ENCODE data around the gene YIPF5.

The YIPF5 gene

GRCh38 chr5:144122081-144122480, 48.4 kb downstream of the YIPF5 start:
- no peak for DNase-seq (ENCODE audit: extremely low spot score)
- no peak for TF ChIP-seq FOXA1 (IDR thresholded peaks at IDR 0.05)
- TF ChIP-seq TARDBP (IDR thresholded peaks at IDR 0.05), result no peak
- TF ChIP-seq ZNF384 (IDR thresholded peaks at IDR 0.05), result no peak
- no peak for TF ChIP-seq SP1 (IDR thresholded peaks at IDR 0.05)
- TF ChIP-seq FOXM1 (IDR thresholded peaks at IDR 0.05; ENCODE audit: borderline replicate concordance), result no peak
- no peak for TF ChIP-seq CTBP1 (IDR thresholded peaks at IDR 0.05; ENCODE audit: borderline replicate concordance)
- ChIA-PET POLR2A (no interaction called here), CTCF (interaction anchor here (1.1 kb wide), 1 partner anchor 95 kb away, joined by 3 read pairs; no protein-coding TSS in a partner anchor)

- no peak for DNase-seq (ENCODE audit: extremely low spot score)
Measured at GRCh38 chr5:144121577-144121976, 48.9 kb downstream of the YIPF5 start.

GRCh38 chr5:144120661-144121180, 49.7 kb downstream of the YIPF5 start:
- CTCF ChIA-PET, result no interaction called here
- DNase-seq (ENCODE audit: extremely low spot score), result no peak
- TF ChIP-seq L3MBTL2 (conservative IDR thresholded peaks at IDR 0.05) (no peak), SUZ12 (IDR thresholded peaks at IDR 0.05) (no peak), FOXK2 (IDR thresholded peaks at IDR 0.05) (no peak), ELF4 (IDR thresholded peaks at IDR 0.05) (no peak), BHLHE40 (IDR thresholded peaks at IDR 0.05; ENCODE audit: borderline replicate concordance) (no peak)
- POLR2A ChIA-PET, result interaction anchor here (0.9 kb wide), 1 partner anchor 17 kb away, joined by 3 read pairs; no protein-coding TSS in a partner anchor

More at GRCh38 chr5:144121577-144121976, 48.9 kb downstream of the YIPF5 start:
- ChIA-PET CTCF (interaction anchor here (1.1 kb wide), 1 partner anchor 94 kb away, joined by 3 read pairs; no protein-coding TSS in a partner anchor), POLR2A (no interaction called here)
- TF ChIP-seq L3MBTL2 (conservative IDR thresholded peaks at IDR 0.05) (no peak), HDGF (IDR thresholded peaks at IDR 0.05; ENCODE audit: borderline replicate concordance) (no peak), NFRKB (IDR thresholded peaks at IDR 0.05) (no peak), ZNF384 (IDR thresholded peaks at IDR 0.05) (no peak), FOXM1 (IDR thresholded peaks at IDR 0.05; ENCODE audit: borderline replicate concordance) (no peak), TARDBP (IDR thresholded peaks at IDR 0.05) (no peak)

- ChIA-PET CTCF (no interaction called here), POLR2A (no interaction called here)
- no peak for DNase-seq (ENCODE audit: extremely low spot score)
- TF ChIP-seq FOXK2 (IDR thresholded peaks at IDR 0.05) (no peak), ELF4 (IDR thresholded peaks at IDR 0.05) (no peak), FOXM1 (IDR thresholded peaks at IDR 0.05; ENCODE audit: borderline replicate concordance) (no peak), LEF1 (IDR thresholded peaks at IDR 0.05; ENCODE audit: borderline replicate concordance) (no peak), SUZ12 (IDR thresholded peaks at IDR 0.05) (no peak), FOXA1 (IDR thresholded peaks at IDR 0.05) (no peak), BHLHE40 (IDR thresholded peaks at IDR 0.05; ENCODE audit: borderline replicate concordance) (no peak), ZNF384 (IDR thresholded peaks at IDR 0.05) (no peak), TARDBP (IDR thresholded peaks at IDR 0.05) (no peak), NFRKB (IDR thresholded peaks at IDR 0.05) (no peak), CTBP1 (IDR thresholded peaks at IDR 0.05; ENCODE audit: borderline replicate concordance) (no peak), SP1 (IDR thresholded peaks at IDR 0.05) (no peak), PKNOX1 (IDR thresholded peaks at IDR 0.05) (no peak), ARNT (IDR thresholded peaks at IDR 0.05) (no peak), HDGF (IDR thresholded peaks at IDR 0.05; ENCODE audit: borderline replicate concordance) (no peak), L3MBTL2 (conservative IDR thresholded peaks at IDR 0.05) (no peak)
Measured at GRCh38 chr5:144117412-144117811, 53.0 kb downstream of the YIPF5 start.

- no peak for TF ChIP-seq ARNT (IDR thresholded peaks at IDR 0.05)
- no peak for DNase-seq (ENCODE audit: extremely low spot score)
- CTCF ChIA-PET, result no interaction called here
- POLR2A ChIA-PET, result no interaction called here
Measured at GRCh38 chr5:144114571-144114970, 55.9 kb downstream of the YIPF5 start.
